ENCODE measurements around the gene NAGPA.

Gene NAGPA

GRCh38 chr16:4990415-4990814 is 43.3 kb downstream of the NAGPA start:
- Mint-ChIP-seq H3K4me3 (no peak overlapping the region), H3K36me3 (ENCODE audit: low read depth) (no peaks in the 10 kb centered on the region), H3K4me1 (ENCODE audit: low read depth) (no peaks in the 10 kb centered on the region), H3K9me3 (no peaks in the 10 kb centered on the region), H3K27me3 (ENCODE audit: low read depth) (peaks cover 30% of the 10 kb centered on the region), H3K27ac (no peak overlapping the region)
- no peak for DNase-seq (ENCODE audit: low spot score)

GRCh38 chr16:4989391-4990006 is 44.2 kb downstream of the NAGPA start:
- H3K9me3 Mint-ChIP-seq = no peaks in the 10 kb centered on the region

DNA sequence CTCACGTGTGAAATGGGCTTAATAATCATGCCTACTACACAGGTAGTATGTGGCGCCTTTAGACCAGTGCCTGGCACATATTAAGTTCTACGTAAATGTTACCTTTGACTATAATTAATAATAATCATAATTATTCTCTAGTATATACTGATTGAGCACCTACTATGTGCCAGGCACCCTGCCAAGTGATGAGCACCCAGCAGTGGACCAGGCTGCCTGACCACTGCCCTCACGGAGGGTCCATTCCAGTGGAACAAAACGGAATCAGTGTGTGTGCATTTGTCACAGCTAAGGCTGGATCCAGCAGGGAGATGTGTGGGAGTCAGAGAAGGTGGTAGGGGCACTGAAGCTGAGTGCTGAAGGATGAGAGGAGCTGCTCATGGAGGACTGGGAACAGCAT is 45.1 kb downstream of the NAGPA start:
- Mint-ChIP-seq H3K36me3 (ENCODE audit: low read depth) (no peaks in the 10 kb centered on the region), H3K27ac (no peak overlapping the region), H3K4me1 (ENCODE audit: low read depth) (no peaks in the 10 kb centered on the region), H3K27me3 (ENCODE audit: low read depth) (peaks cover 30% of the 10 kb centered on the region), H3K4me3 (no peak overlapping the region), H3K9me3 (no peaks in the 10 kb centered on the region)
- no peak for DNase-seq (ENCODE audit: low spot score)

More at GRCh38 chr16:4989391-4990006, 44.2 kb downstream of the NAGPA start:
- Mint-ChIP-seq H3K4me1 (ENCODE audit: low read depth) (no peaks in the 10 kb centered on the region), H3K4me3 (no peak overlapping the region), H3K27ac (no peak overlapping the region), H3K27me3 (ENCODE audit: low read depth) (peaks cover 30% of the 10 kb centered on the region), H3K36me3 (ENCODE audit: low read depth) (no peaks in the 10 kb centered on the region)
- DNase-seq (ENCODE audit: low spot score) = no peak

- Mint-ChIP-seq H3K4me1 (ENCODE audit: low read depth) (no peaks in the 10 kb centered on the region), H3K27me3 (ENCODE audit: low read depth) (peaks cover 30% of the 10 kb centered on the region), H3K4me3 (no peak overlapping the region), H3K36me3 (ENCODE audit: low read depth) (no peaks in the 10 kb centered on the region), H3K27ac (no peak overlapping the region), H3K9me3 (no peaks in the 10 kb centered on the region)
- no peak for DNase-seq (ENCODE audit: low spot score)
These were observed 46.0 kb downstream of the NAGPA start for GRCh38 chr16:4987580-4988374.

- H3K27me3 Mint-ChIP-seq (ENCODE audit: low read depth) = peaks cover 30% of the 10 kb centered on the region
- no peak overlapping the region for H3K27ac Mint-ChIP-seq
- no peaks in the 10 kb centered on the region for H3K4me1 Mint-ChIP-seq (ENCODE audit: low read depth)
- H3K36me3 Mint-ChIP-seq (ENCODE audit: low read depth) = no peaks in the 10 kb centered on the region
- DNase-seq (ENCODE audit: low spot score) = no peak
- no peaks in the 10 kb centered on the region for H3K9me3 Mint-ChIP-seq
- no peak overlapping the region for H3K4me3 Mint-ChIP-seq
These were observed 46.5 kb downstream of the NAGPA start for GRCh38 chr16:4987250-4987579.

DNA sequence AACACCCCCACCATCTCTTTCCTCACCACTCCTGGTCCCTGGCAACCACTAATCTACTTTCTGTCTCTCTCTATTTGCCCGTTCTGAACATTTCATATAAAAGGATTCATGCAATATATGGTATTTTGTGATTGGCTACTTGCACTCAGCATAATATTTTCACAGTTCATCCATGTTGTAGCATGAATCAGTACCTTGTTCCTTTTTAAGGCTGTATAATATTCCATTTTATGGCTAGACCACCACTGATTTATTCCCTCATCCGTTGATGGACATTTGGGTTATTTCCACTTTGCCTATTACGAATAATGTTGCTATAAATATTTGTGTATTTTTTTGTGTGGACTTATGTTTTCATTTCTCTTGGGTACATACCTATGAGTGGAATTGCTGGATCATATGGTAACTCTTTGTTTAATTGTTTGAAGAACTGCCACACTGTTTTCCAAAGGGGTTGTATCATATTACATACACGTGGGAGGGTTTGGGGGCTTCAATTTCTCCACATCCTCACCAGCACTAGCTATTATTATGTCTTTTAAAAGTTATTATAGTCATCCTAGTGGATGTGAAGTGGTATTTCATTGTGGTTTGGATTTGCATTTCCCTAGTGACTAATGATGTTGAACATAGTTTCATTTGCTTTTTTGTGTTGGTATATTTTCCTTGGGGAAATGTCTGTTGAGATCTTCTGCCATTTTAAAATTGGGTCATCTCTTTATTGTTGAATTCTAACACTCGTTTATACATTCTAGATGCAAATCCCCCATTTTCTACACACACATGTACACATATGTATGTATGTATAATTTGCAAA is 49.4 kb downstream of the NAGPA start:
- Mint-ChIP-seq H3K27me3 (ENCODE audit: low read depth) (peaks cover 26% of the 10 kb centered on the region), H3K27ac (no peak overlapping the region), H3K4me1 (ENCODE audit: low read depth) (no peaks in the 10 kb centered on the region), H3K36me3 (ENCODE audit: low read depth) (no peaks in the 10 kb centered on the region), H3K9me3 (no peaks in the 10 kb centered on the region), H3K4me3 (no peak overlapping the region)
- DNase-seq (ENCODE audit: low spot score) = no peak

- H3K27me3 Mint-ChIP-seq (ENCODE audit: low read depth) = peaks cover 13% of the 10 kb centered on the region
These were observed 51.5 kb downstream of the NAGPA start for GRCh38 chr16:4982056-4982867.

DNA sequence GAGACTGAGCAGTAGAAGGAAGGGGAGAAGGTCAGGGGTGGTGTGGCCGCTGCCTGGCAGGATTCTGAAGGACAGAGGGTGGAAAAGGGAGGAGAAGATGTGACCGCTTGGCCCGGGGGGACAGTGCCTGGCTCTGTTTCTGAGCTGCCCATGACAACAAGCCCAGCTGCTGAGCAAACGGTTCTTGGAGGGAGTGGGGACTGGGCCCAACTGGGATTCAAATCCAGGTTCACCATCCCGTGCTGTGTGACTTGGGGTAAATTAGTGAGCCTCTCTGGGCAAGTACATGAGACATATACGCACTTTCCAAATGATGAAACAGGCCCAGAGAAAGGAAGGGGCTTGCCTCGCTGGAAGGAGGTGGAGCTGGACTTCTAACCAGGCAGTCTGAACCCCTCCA is 52.3 kb downstream of the NAGPA start:
- Mint-ChIP-seq H3K9me3 (no peaks in the 10 kb centered on the region), H3K4me3 (no peak overlapping the region), H3K27ac (no peak overlapping the region), H3K36me3 (ENCODE audit: low read depth) (no peaks in the 10 kb centered on the region), H3K4me1 (ENCODE audit: low read depth) (no peaks in the 10 kb centered on the region), H3K27me3 (ENCODE audit: low read depth) (peaks cover 6% of the 10 kb centered on the region)
- DNase-seq (ENCODE audit: low spot score) = no peak

More at GRCh38 chr16:4982056-4982867, 51.5 kb downstream of the NAGPA start:
- no peak for DNase-seq (ENCODE audit: low spot score)
- Mint-ChIP-seq H3K36me3 (ENCODE audit: low read depth) (no peaks in the 10 kb centered on the region), H3K4me3 (no peak overlapping the region), H3K27ac (no peak overlapping the region), H3K4me1 (ENCODE audit: low read depth) (no peaks in the 10 kb centered on the region), H3K9me3 (no peaks in the 10 kb centered on the region)

- no peak for DNase-seq (ENCODE audit: low spot score)
- Mint-ChIP-seq H3K27ac (no peak overlapping the region), H3K36me3 (ENCODE audit: low read depth) (no peaks in the 10 kb centered on the region), H3K4me1 (ENCODE audit: low read depth) (no peaks in the 10 kb centered on the region), H3K9me3 (no peaks in the 10 kb centered on the region), H3K27me3 (ENCODE audit: low read depth) (no peaks in the 10 kb centered on the region), H3K4me3 (no peak overlapping the region)
These were observed 53.0 kb downstream of the NAGPA start for GRCh38 chr16:4980691-4981090.

- Mint-ChIP-seq H3K4me1 (ENCODE audit: low read depth) (no peaks in the 10 kb centered on the region), H3K27me3 (ENCODE audit: low read depth) (no peaks in the 10 kb centered on the region), H3K9me3 (no peaks in the 10 kb centered on the region), H3K27ac (no peak overlapping the region), H3K4me3 (no peak overlapping the region), H3K36me3 (ENCODE audit: low read depth) (no peaks in the 10 kb centered on the region)
- DNase-seq (ENCODE audit: low spot score) = no peak
These were observed 53.7 kb downstream of the NAGPA start for GRCh38 chr16:4979736-4980660.

DNA sequence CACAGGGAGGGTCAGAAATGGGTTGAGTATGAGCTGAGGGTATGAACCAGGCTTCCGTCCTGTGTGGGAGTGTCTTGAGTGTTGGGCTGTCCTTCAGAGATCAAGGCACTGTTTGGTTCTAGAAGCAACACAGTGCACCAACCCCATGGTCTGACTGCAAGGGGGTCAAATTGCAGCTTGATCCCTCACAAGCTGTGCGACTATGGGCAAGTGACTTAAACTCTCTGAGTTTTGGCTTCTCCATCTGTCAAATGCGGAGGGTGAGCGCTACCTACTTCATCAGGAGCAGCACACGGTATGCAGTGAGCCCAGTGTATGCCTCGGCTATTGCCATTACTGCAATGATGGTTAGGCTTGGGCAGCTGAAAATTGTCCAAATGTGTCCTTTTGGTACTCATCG is 54.6 kb downstream of the NAGPA start:
- Mint-ChIP-seq H3K36me3 (ENCODE audit: low read depth) (no peaks in the 10 kb centered on the region), H3K4me1 (ENCODE audit: low read depth) (no peaks in the 10 kb centered on the region), H3K4me3 (no peak overlapping the region), H3K9me3 (no peaks in the 10 kb centered on the region), H3K27me3 (ENCODE audit: low read depth) (no peaks in the 10 kb centered on the region), H3K27ac (no peak overlapping the region)
- no peak for DNase-seq (ENCODE audit: low spot score)

GRCh38 chr16:4976611-4977145 is 57.1 kb downstream of the NAGPA start:
- Mint-ChIP-seq H3K27ac (no peak overlapping the region), H3K4me3 (no peak overlapping the region), H3K27me3 (ENCODE audit: low read depth) (no peaks in the 10 kb centered on the region), H3K36me3 (ENCODE audit: low read depth) (no peaks in the 10 kb centered on the region), H3K9me3 (peaks cover 7% of the 10 kb centered on the region), H3K4me1 (ENCODE audit: low read depth) (no peaks in the 10 kb centered on the region)
- no peak for DNase-seq (ENCODE audit: low spot score)

GRCh38 chr16:4976079-4976478 is 57.7 kb downstream of the NAGPA start:
- Mint-ChIP-seq H3K9me3 (peaks cover 7% of the 10 kb centered on the region), H3K36me3 (ENCODE audit: low read depth) (no peaks in the 10 kb centered on the region), H3K4me1 (ENCODE audit: low read depth) (no peaks in the 10 kb centered on the region), H3K27me3 (ENCODE audit: low read depth) (no peaks in the 10 kb centered on the region), H3K27ac (no peak overlapping the region), H3K4me3 (no peak overlapping the region)
- DNase-seq (ENCODE audit: low spot score) = no peak

Measured in T-helper 2 cell treated with Interferon-gamma antibody and Interleukin-4, amounts not matched to agents 5 μg/mL and 100 μg/mL, for 36 hours (primary cell).